Keratinocyte (primary cell): Measurements from ENCODE around the gene GKN2. TPM values are rescaled to one million over a fixed set of nuclear protein-coding genes. Genes with fewer than 3 reads are reported as not detected.

Experiments
- DNase-seq: peaks from one replicate; pipeline ENCODE4 v3.0.0-alpha.2; 2011; ENCODE audit warnings: low read depth, missing footprints, low spot score
- FAIRE-seq: peaks from 2 replicates; lab custom pipeline; 2011; peaks lifted over from hg19 to GRCh38; lab: Jason Lieb, UNC
- H2AFZ ChIP-seq: 2 replicates; pipeline ENCODE4 v1.6.0; 2012; ENCODE audit warnings: low read length, control low read depth, inconsistent platforms; ENCODE audit not compliant: control insufficient read depth
- H3K27ac ChIP-seq: 2 replicates; pipeline ENCODE4 v1.5.1; 2011; ENCODE audit warnings: low read length; ENCODE audit not compliant: control insufficient read depth, insufficient read depth
- H3K27me3 ChIP-seq: 3 replicates; pipeline ENCODE4 v1.6.0; 2011; ENCODE audit warnings: low read length; ENCODE audit not compliant: control insufficient read depth, insufficient read depth; ENCODE audit errors: extremely low read depth
- H3K36me3 ChIP-seq, 2 experiments: 2 replicates in 1 of 2; 3 replicates in 1 of 2; pipeline ENCODE4 v1.5.1; 2011; ENCODE audit warnings: low read length in 2 of 2, mild to moderate bottlenecking in 1 of 2; ENCODE audit not compliant: control insufficient read depth in 2 of 2, insufficient read depth in 2 of 2; ENCODE audit errors: extremely low read depth in 1 of 2
- H3K4me1 ChIP-seq: 3 replicates; pipeline ENCODE4 v1.5.1; 2011; ENCODE audit warnings: low read length; ENCODE audit not compliant: control insufficient read depth, insufficient read depth; ENCODE audit errors: extremely low read depth
- H3K4me2 ChIP-seq: 3 replicates; pipeline ENCODE4 v1.6.0; 2011; ENCODE audit warnings: low read depth, low read length; ENCODE audit not compliant: control insufficient read depth, insufficient read depth; ENCODE audit errors: extremely low read depth
- H3K4me3 ChIP-seq, 3 experiments: fragments of 200-600 bp in 1 of 3; sonication (generic) in 1 of 3; 2 replicates in 2 of 3; 3 replicates in 1 of 3; pipeline ENCODE4 v1.5.1; 2011 to 2016; ENCODE audit warnings: low read length in 3 of 3, mild to moderate bottlenecking in 3 of 3, control low read depth in 2 of 3, inconsistent platforms in 1 of 3, low read depth in 1 of 3, mixed read lengths in 1 of 3, mixed run types in 1 of 3, moderate library complexity in 1 of 3; ENCODE audit not compliant: control insufficient read depth in 2 of 3, insufficient read depth in 2 of 3; ENCODE audit errors: extremely low read depth in 1 of 3
- H3K79me2 ChIP-seq: 2 replicates; pipeline ENCODE4 v1.6.0; 2012; ENCODE audit warnings: low read length; ENCODE audit not compliant: control insufficient read depth, insufficient read depth
- H3K9ac ChIP-seq: 3 replicates; pipeline ENCODE4 v1.6.0; 2011; ENCODE audit warnings: low read length; ENCODE audit not compliant: control insufficient read depth, insufficient read depth; ENCODE audit errors: extremely low read depth
- H3K9me1 ChIP-seq: 3 replicates; pipeline ENCODE4 v1.6.0; 2011; ENCODE audit warnings: low read length; ENCODE audit not compliant: control insufficient read depth, insufficient read depth; ENCODE audit errors: extremely low read depth
- H3K9me3 ChIP-seq: 2 replicates; pipeline ENCODE4 v1.5.1; 2012; ENCODE audit warnings: low read depth, low read length; ENCODE audit not compliant: control insufficient read depth
- H4K20me1 ChIP-seq: 3 replicates; pipeline ENCODE4 v1.6.0; 2011; ENCODE audit warnings: low read length; ENCODE audit not compliant: control insufficient read depth, insufficient read depth; ENCODE audit errors: extremely low read depth
- CTCF ChIP-seq, 3 experiments: IDR thresholded peaks in 1 of 3; conservative IDR thresholded peaks in 1 of 3; optimal IDR thresholded peaks in 1 of 3; 2 replicates in 2 of 3; 3 replicates in 1 of 3; pipeline versions ENCODE3 to v1.5.1; 2011; ENCODE audit warnings: low read length in 3 of 3, mild to moderate bottlenecking in 3 of 3, moderate library complexity in 2 of 3, control low read depth in 1 of 3, inconsistent platforms in 1 of 3; ENCODE audit not compliant: insufficient read depth in 2 of 3; ENCODE audit errors: extremely low read depth in 1 of 3
- EZH2 ChIP-seq: IDR thresholded peaks from one replicate; pipeline ENCODE4 v1.6.1; 2012; ENCODE audit warnings: inconsistent platforms, mild to moderate bottlenecking, low read length, moderate library complexity
- dilution Hi-C: fragments of 300-500 bp; cut with MboI; formaldehyde crosslinking; loops from one replicate; pipeline ENCODE4 v1.7.0; 2020; ENCODE audit warnings: low sequenced_read_pairs; ENCODE audit not compliant: extremely low pct_ligation_motif_present
- polyA plus RNA-seq, 5 experiments: library from polyadenylated mRNA; depleted of rRNA in 3 of 5; stranded (reverse) in 3 of 5; stranded (forward) in 1 of 5; unstranded in 1 of 5; fragments of >200 nt; gene quantifications; 1 replicate in 1 of 5; 2 replicates in 3 of 5; 3 replicates in 1 of 5; pipeline versions ENCODE4 v1.2.1 to v1.2.3, GENCODE V29; 2011 to 2012; ENCODE audit warnings: missing spikeins in 2 of 5, low read depth in 1 of 5, low replicate concordance in 1 of 5

The GKN2 gene
- polyA plus RNA-seq, 1 donor (not counting 4 experiments of a cell fraction or from before 2014, with no cell fraction given), result 0.08 TPM

- DNase-seq (peak; percentile 69), FAIRE-seq (peak; percentile 36)
- H3K4me3 ChIP-seq, result no peak overlapping the region
- no peaks in the 10 kb centered on the region for H3K9me3 ChIP-seq
- H3K4me1 ChIP-seq, result peaks cover 24% of the 10 kb centered on the region
- H3K4me2 ChIP-seq, result peak overlapping the region; percentile 41
- no peaks in the 10 kb centered on the region for H3K9me1 ChIP-seq
- H3K27me3 ChIP-seq, result no peaks in the 10 kb centered on the region
- H3K27ac ChIP-seq, result peak overlapping the region; percentile 48
- peak overlapping the region; percentile 54 for H2AFZ ChIP-seq
- dilution Hi-C loops, result no loop called here
- no peaks in the 10 kb centered on the region for H3K79me2 ChIP-seq
- H3K36me3 ChIP-seq, result no peaks in the 10 kb centered on the region
- no peak for TF ChIP-seq CTCF (optimal IDR thresholded peaks at IDR 0.05 in 1 of 3, IDR thresholded peaks at IDR 0.05 in 1 of 3, conservative IDR thresholded peaks at IDR 0.05 in 1 of 3; ENCODE audit: extremely low read depth in 1 of 3, insufficient read depth in 2 of 3, low read length in 3 of 3)
- no peak for TF ChIP-seq EZH2
- no peak overlapping the region for H3K9ac ChIP-seq
- no peaks in the 10 kb centered on the region for H4K20me1 ChIP-seq
These were observed 19.0 kb upstream of the GKN2 start for GRCh38 chr2:68971591-68972231.

GRCh38 chr2:68970566-68971265 is 18.0 kb upstream of the GKN2 start:
- Histone ChIP-seq H3K9me3 (no peaks in the 10 kb centered on the region), H3K4me2 (peak overlapping the region; percentile 41), H3K9ac (peak overlapping the region; percentile 20), H3K9me1 (no peaks in the 10 kb centered on the region), H3K79me2 (no peaks in the 10 kb centered on the region), H3K27me3 (no peaks in the 10 kb centered on the region), H3K27ac (peak overlapping the region; percentile 48), H4K20me1 (no peaks in the 10 kb centered on the region), H2AFZ (peak overlapping the region; percentile 39), H3K36me3 (no peaks in the 10 kb centered on the region), H3K4me3 (no peak overlapping the region), H3K4me1 (peaks cover 24% of the 10 kb centered on the region)
- FAIRE-seq, result no peak
- no peak for TF ChIP-seq EZH2
- TF ChIP-seq CTCF (optimal IDR thresholded peaks at IDR 0.05 in 1 of 3, IDR thresholded peaks at IDR 0.05 in 1 of 3, conservative IDR thresholded peaks at IDR 0.05 in 1 of 3; ENCODE audit: extremely low read depth in 1 of 3, insufficient read depth in 2 of 3, low read length in 3 of 3), result no peak
- DNase-seq, result no peak
- dilution Hi-C loops, result no loop called here
